Measurements from ENCODE around the gene ALPK1.
"Not testable (repeated sequence)": the region's sequence is repeated elsewhere in the genome, so short reads cannot be mapped to it uniquely, and the experiment has no call there.

Gene ALPK1

GRCh38 chr4:112431158-112431557 is 134.0 kb downstream of the ALPK1 start:
- no peak overlapping the region for H3K4me3 ChIP-seq (ENCODE audit: low read depth, low read length)
- DNase-seq (ENCODE audit: low read depth): no peak
- TF ChIP-seq, protein P1, sequence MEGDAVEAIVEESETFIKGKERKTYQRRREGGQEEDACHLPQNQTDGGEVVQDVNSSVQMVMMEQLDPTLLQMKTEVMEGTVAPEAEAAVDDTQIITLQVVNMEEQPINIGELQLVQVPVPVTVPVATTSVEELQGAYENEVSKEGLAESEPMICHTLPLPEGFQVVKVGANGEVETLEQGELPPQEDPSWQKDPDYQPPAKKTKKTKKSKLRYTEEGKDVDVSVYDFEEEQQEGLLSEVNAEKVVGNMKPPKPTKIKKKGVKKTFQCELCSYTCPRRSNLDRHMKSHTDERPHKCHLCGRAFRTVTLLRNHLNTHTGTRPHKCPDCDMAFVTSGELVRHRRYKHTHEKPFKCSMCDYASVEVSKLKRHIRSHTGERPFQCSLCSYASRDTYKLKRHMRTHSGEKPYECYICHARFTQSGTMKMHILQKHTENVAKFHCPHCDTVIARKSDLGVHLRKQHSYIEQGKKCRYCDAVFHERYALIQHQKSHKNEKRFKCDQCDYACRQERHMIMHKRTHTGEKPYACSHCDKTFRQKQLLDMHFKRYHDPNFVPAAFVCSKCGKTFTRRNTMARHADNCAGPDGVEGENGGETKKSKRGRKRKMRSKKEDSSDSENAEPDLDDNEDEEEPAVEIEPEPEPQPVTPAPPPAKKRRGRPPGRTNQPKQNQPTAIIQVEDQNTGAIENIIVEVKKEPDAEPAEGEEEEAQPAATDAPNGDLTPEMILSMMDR (IDR thresholded peaks at IDR 0.05; ENCODE audit: insufficient read depth, low read depth, low read length, missing control alignments): no peak

GRCh38 chr4:112436987-112437386 is 139.8 kb downstream of the ALPK1 start:
- H3K4me3 ChIP-seq (ENCODE audit: low read depth, low read length): no peak overlapping the region
- TF ChIP-seq, protein P1 (IDR thresholded peaks at IDR 0.05; ENCODE audit: insufficient read depth, low read depth, low read length, missing control alignments): no peak
- no peak for DNase-seq (ENCODE audit: low read depth)

GRCh38 chr4:112442226-112442625 is 145.1 kb downstream of the ALPK1 start:
- H3K4me3 ChIP-seq (ENCODE audit: low read depth, low read length); DNase-seq (ENCODE audit: low read depth): not testable (repeated sequence)

DNA sequence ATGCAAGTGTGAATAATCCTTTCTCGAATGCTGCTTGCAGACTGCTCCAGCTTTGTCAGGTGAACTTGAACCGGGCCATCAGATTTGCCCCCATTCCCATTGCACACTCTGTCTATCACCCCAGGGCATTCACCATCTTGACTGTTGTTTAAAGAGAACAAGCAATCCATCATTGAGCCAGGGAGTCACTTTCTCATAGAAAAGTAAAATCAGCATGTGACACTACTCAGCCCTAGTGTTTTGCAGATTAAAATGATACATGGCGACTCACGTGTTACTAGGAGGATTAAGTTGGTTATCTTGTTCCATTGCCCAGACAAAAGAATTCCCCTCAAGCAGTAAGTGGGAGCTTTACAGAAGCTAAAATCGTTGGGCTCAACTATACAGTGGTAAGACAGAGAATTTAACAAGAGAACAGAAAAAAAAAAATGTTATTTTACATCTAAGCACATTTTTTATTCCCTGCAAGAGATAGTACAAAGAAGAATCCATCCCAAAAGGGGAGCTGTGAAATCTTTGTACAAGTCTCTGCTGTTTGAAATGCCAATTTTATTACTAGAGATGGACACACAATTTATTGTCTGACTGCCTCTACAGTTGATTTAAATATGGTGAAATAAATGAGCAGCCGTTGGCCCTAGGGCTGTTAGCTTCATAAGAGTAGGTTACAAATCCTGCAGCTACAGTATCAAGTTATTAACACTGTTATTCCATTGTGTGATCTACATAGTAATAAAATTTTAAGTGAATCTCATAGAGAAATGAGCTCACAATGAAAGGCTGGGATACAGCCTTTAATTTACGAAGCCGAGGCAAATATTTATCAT is 151.3 kb downstream of the ALPK1 start:
- no peak overlapping the region for H3K4me3 ChIP-seq (ENCODE audit: low read depth, low read length)
- TF ChIP-seq, protein P1 (IDR thresholded peaks at IDR 0.05; ENCODE audit: insufficient read depth, low read depth, low read length, missing control alignments): no peak
- no peak for DNase-seq (ENCODE audit: low read depth)

DNA sequence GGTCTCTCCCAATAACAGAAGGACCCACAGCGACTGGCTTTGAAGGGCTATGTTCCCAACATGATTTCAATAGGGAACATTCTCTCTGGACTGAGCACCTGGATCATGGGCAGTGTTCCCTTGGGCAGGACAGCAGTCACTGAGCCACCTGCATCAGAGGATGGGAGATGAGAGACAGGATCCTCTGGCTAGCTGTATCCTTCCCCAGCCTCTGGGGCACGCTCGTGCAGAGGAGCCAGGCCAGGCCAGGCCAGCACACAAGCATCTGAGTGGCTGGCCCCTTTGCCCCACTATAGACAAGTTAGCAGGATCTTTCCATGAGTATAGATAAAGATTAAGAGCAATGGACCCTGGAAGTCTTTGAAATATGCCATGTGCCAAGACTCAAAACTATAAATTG is 152.5 kb downstream of the ALPK1 start:
- no peak overlapping the region for H3K4me3 ChIP-seq (ENCODE audit: low read depth, low read length)
- TF ChIP-seq, protein P1 (IDR thresholded peaks at IDR 0.05; ENCODE audit: insufficient read depth, low read depth, low read length, missing control alignments): no peak
- DNase-seq (ENCODE audit: low read depth): no peak

GRCh38 chr4:112451104-112451503 is 153.9 kb downstream of the ALPK1 start:
- TF ChIP-seq, protein P1 (IDR thresholded peaks at IDR 0.05; ENCODE audit: insufficient read depth, low read depth, low read length, missing control alignments): no peak
- H3K4me3 ChIP-seq (ENCODE audit: low read depth, low read length): no peak overlapping the region
- no peak for DNase-seq (ENCODE audit: low read depth)

GRCh38 chr4:112451831-112452230 is 154.7 kb downstream of the ALPK1 start:
- TF ChIP-seq, protein P1 (IDR thresholded peaks at IDR 0.05; ENCODE audit: insufficient read depth, low read depth, low read length, missing control alignments): no peak
- H3K4me3 ChIP-seq (ENCODE audit: low read depth, low read length): no peak overlapping the region
- no peak for DNase-seq (ENCODE audit: low read depth)

Data from GM12865 (cell line).